DND-41 (cell line): ENCODE data around the gene HNRNPUL1.

ENCODE experiments used
- CTCF ChIP-seq: IDR thresholded peaks from 2 replicates; pipeline ENCODE4 v1.5.1; 2012; ENCODE audit warnings: borderline replicate concordance, low read length, moderate library complexity, mild to moderate bottlenecking; ENCODE audit not compliant: poor library complexity, severe bottlenecking; ENCODE audit errors: extremely low read depth
- EZH2 ChIP-seq: IDR thresholded peaks from 3 replicates; pipeline ENCODE4 v1.6.1; 2012; ENCODE audit warnings: borderline replicate concordance, low read depth, mild to moderate bottlenecking, moderate library complexity, low read length, inconsistent platforms; ENCODE audit not compliant: severe bottlenecking

- TF ChIP-seq CTCF (no peak), EZH2 (no peak)
These were observed 35.0 kb downstream of the HNRNPUL1 start for GRCh38 chr19:41299046-41299754.
